HFF-Myc (cell line): ENCODE measurements around the gene ENO2.
"Not testable (repeated sequence)": the region's sequence is repeated elsewhere in the genome, so short reads cannot be mapped to it uniquely, and the experiment has no call there.

ENCODE experiments used
- DNase-seq: peaks from one replicate; pipeline ENCODE4 v3.0.0-alpha.2; 2011; ENCODE audit warnings: low read depth; ENCODE audit errors: extremely low read depth
- H3K4me3 ChIP-seq: replicated peaks from 2 replicates; pipeline ENCODE4 v1.5.1; 2011; ENCODE audit warnings: low read depth, mild to moderate bottlenecking, control low read depth, low read length
- CTCF ChIP-seq: IDR thresholded peaks from 2 replicates; pipeline ENCODE4 v1.5.1; 2012; ENCODE audit warnings: mild to moderate bottlenecking, low read depth, low read length, control low read depth; ENCODE audit errors: missing control alignments

The ENO2 gene

DNA sequence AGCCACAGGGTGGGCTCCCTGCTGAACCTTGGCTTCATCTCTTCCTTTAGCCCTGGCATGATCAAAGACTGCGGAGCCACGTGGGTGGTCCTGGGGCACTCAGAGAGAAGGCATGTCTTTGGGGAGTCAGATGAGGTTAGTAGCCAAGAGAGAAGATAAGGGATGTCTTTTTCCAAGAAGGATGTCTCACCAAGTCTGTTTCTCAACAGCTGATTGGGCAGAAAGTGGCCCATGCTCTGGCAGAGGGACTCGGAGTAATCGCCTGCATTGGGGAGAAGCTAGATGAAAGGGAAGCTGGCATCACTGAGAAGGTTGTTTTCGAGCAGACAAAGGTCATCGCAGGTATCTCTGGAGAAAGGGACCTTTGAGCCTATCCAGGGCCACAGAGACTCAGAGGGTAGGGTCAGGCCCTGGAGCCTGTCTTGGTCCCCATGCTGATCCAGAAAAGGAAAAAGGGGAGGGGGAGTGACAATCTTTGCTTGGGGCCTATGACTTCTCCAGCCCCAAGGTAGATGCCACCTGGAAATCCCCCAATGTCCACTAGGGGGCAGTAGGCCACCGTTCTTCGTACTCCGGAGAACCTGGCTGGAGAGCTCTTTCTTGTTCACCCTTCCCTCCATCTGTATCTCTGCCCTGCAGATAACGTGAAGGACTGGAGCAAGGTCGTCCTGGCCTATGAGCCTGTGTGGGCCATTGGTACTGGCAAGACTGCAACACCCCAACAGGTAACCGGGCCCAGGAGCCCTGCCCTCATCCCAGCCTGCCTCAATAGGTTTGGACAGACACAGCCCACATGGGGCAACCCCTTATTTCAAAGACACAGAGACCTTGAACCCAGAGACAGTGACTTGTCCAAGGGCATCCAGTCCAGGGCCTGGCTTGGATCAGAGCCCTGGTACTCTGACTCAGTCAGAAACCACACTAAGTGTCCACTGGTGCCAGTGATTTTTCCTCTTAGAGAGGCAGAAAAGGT lies 45.0 kb upstream of the ENO2 start:
- peak overlapping the region; percentile 99 for H3K4me3 ChIP-seq
- no peak for DNase-seq
- TF ChIP-seq CTCF, result peak; percentile 86

DNA sequence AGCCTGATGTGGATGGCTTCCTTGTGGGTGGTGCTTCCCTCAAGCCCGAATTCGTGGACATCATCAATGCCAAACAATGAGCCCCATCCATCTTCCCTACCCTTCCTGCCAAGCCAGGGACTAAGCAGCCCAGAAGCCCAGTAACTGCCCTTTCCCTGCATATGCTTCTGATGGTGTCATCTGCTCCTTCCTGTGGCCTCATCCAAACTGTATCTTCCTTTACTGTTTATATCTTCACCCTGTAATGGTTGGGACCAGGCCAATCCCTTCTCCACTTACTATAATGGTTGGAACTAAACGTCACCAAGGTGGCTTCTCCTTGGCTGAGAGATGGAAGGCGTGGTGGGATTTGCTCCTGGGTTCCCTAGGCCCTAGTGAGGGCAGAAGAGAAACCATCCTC lies 44.1 kb upstream of the ENO2 start:
- not testable (repeated sequence) for DNase-seq, H3K4me3 ChIP-seq

- DNase-seq, result no peak
- TF ChIP-seq CTCF, result no peak
- H3K4me3 ChIP-seq, result peak overlapping the region; percentile 57
These were observed 43.1 kb upstream of the ENO2 start for GRCh38 chr12:6871052-6871957.

DNA sequence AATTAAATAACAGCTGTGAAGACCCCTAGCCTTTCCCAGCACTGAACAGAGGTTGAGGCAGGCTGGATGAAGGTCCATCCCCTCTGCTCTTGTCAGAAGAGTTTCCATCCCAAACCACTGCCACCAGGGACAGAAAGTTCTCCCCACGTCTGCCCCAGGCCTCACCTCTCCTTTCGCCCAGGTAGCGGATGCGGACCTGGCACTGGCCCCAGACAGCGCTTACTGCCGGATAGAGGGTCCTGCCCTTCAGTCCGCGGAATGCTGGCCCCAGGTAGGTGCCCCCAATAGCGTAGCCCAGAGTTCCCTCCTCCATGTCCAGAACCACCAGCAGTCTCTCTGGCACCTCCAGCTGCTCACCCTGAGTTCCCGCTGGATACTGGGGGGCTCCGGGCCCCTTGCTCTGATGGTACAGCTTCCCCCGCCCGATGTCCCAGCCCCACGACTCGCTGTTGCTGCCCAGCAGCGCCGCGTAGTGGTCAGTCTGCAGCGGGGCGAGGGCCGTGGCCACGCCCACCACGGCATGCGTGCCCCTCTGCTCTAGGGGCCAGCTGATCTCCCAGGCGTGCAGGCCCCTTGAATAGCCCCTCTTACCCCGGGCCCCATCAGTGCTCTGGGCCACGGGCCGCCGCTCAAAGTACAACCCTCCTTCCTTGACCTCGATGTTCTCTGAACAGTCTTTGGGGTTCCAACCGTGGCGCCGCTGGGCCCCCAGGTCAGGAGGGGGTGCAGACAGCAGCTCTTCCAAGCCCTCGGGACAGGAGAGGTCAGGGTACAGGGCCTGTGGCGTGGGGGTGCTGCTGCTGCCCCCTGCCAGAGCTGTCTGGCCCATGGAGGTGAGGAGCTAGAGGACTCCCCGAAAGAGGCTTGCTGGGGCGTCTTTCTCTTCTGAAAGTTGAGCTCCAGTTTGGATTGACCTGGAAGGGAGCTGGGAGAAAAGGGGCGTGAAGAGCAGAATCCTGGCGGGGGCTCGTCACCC lies 42.0 kb upstream of the ENO2 start:
- no peak for DNase-seq
- TF ChIP-seq CTCF, result peak; percentile 97
- peak overlapping the region; percentile 57 for H3K4me3 ChIP-seq

DNA sequence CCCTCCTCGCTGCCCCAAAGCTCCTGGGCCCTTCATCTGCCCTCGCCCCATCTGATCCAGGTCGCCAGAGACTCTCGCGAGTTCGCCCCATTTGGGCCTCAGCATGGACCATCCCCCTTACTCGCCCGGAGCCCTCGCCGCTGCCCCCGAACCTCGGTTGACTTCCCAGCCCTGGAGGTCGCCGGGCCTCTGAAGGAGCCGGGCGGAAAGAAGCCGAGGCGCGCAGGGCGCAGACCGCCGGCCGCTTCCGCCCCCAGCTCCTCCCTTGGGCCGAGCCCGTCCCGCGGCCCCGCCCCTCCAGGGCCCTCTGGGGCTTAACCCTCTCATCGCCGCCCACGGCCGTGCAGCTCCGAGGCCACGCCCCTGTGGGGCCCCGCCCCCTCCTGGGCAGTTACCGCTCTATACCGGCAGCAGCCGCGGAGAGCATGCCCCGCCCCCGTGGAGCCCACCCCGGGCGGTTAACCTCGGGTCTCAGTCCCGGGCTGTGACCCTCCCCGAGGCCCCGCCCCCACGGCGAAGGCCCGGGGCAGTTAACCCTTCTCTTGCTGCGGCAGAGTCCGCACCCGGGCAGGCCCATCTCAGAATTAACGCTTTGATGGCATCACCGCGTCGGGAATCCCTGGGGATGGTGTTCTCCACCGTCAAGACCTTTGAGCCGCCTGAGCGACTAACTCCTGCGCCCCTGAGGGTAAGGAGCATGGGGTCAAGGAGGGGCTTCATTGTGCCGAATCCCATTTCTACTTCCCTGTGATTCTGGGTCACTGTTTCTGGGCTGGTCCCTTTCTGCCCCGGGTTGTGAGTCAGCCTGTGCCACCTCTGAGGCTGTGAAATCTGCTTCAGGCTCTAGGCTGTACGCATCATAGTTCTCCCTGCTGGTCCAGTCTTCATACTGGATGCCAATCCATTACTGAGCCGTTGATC lies 41.0 kb upstream of the ENO2 start, which contains the start of gene SPSB2:
SPSB2 (minus strand) TSS at position 210 of the 921 bp plus-strand sequence. CDS start 402 bp downstream, outside the sequence.
- no peak for TF ChIP-seq CTCF
- peak within 1 kb of the TSS; percentile 57 for H3K4me3 ChIP-seq
- peak; percentile 70 for DNase-seq

- H3K4me3 ChIP-seq, result peak overlapping the region; percentile 57
- DNase-seq, result not testable (repeated sequence)
These were observed 40.4 kb upstream of the ENO2 start for GRCh38 chr12:6874015-6874368.

- not testable (repeated sequence) for DNase-seq, H3K4me3 ChIP-seq
These were observed 34.6 kb upstream of the ENO2 start for GRCh38 chr12:6879824-6880223.
